Fibroblast of skin of back (primary cell): ENCODE measurements around the gene CNTN6.
"Not testable (repeated sequence)": the region's sequence is repeated elsewhere in the genome, so short reads cannot be mapped to it uniquely, and the experiment has no call there.

Experiments used
- DNase-seq: peaks from one replicate; pipeline ENCODE4 v3.0.0-alpha.2; 2013

The CNTN6 gene

GRCh38 chr3:1288805-1289494 is 196.1 kb downstream of the CNTN6 start:
- no peak for DNase-seq

- DNase-seq, result no peak
These were observed 199.8 kb downstream of the CNTN6 start for GRCh38 chr3:1292571-1293071.

- DNase-seq, result peak; percentile 14
These were observed 201.8 kb downstream of the CNTN6 start for GRCh38 chr3:1294586-1294985.

- DNase-seq, result no peak
These were observed 225.6 kb downstream of the CNTN6 start for GRCh38 chr3:1318296-1319005.

GRCh38 chr3:1326546-1326945 is 233.7 kb downstream of the CNTN6 start:
- DNase-seq, result no peak

- DNase-seq, result no peak
These were observed 237.3 kb downstream of the CNTN6 start for GRCh38 chr3:1330107-1330506.

- DNase-seq, result no peak
These were observed 253.6 kb downstream of the CNTN6 start for GRCh38 chr3:1346386-1346785.

- DNase-seq, result no peak
These were observed 255.7 kb downstream of the CNTN6 start for GRCh38 chr3:1348547-1348946.

- no peak for DNase-seq
These were observed 258.1 kb downstream of the CNTN6 start for GRCh38 chr3:1350885-1351284.

GRCh38 chr3:1355691-1356090 is 262.9 kb downstream of the CNTN6 start:
- no peak for DNase-seq

GRCh38 chr3:1356101-1356500 is 263.3 kb downstream of the CNTN6 start:
- DNase-seq, result no peak

- no peak for DNase-seq
These were observed 272.7 kb downstream of the CNTN6 start for GRCh38 chr3:1365528-1365927.

- DNase-seq, result no peak
These were observed 281.6 kb downstream of the CNTN6 start for GRCh38 chr3:1374471-1374870.

GRCh38 chr3:1375145-1375544 is 282.3 kb downstream of the CNTN6 start:
- no peak for DNase-seq

- DNase-seq, result no peak
These were observed 288.3 kb downstream of the CNTN6 start for GRCh38 chr3:1380926-1381646.

- DNase-seq, result no peak
These were observed 288.8 kb downstream of the CNTN6 start for GRCh38 chr3:1381647-1382036.

- DNase-seq, result not testable (repeated sequence)
These were observed 294.6 kb downstream of the CNTN6 start for GRCh38 chr3:1387396-1387905.

- DNase-seq, result no peak
These were observed 301.4 kb downstream of the CNTN6 start for GRCh38 chr3:1394188-1394587.

- no peak for DNase-seq
These were observed 307.7 kb downstream of the CNTN6 start for GRCh38 chr3:1400571-1400970.

- peak; percentile 51 for DNase-seq
These were observed 311.6 kb downstream of the CNTN6 start for GRCh38 chr3:1404270-1404962.

- DNase-seq, result no peak
These were observed 313.4 kb downstream of the CNTN6 start for GRCh38 chr3:1406250-1406649.

GRCh38 chr3:1421577-1421976 is 328.8 kb downstream of the CNTN6 start:
- no peak for DNase-seq
